Caco-2 (cell line): Measurements from ENCODE around the gene KCNC1. TPM values are rescaled to one million over a fixed set of nuclear protein-coding genes. Genes with fewer than 3 reads are reported as not detected.

ENCODE experiments used
- BruUV-seq: library from RNA; stranded (reverse); fragments of 400-500 nt; replicated peaks from 2 replicates; lab custom pipeline; 2021; lab: Mats Ljungman, UMichigan
- CTCF ChIA-PET: fragments of 300-600 bp; sonication (Branson Sonifier 250); formaldehyde crosslinking; loops from one replicate; lab custom pipeline; 2022; ENCODE audit warnings: antibody characterized with exemption; lab: Charles Lee
- POLR2A ChIA-PET: fragments of 300-600 bp; sonication (Branson Sonifier 250); formaldehyde crosslinking; loops from one replicate; lab custom pipeline; 2022; ENCODE audit warnings: antibody characterized with exemption; lab: Charles Lee
- DNase-seq, 2 experiments: peaks; one replicate each; pipeline versions ENCODE4 v3.0.0 to v3.0.0-alpha.2; 2020 to 2022
- H3K27me3 ChIP-seq: replicated peaks from 2 replicates; pipeline ENCODE4 v1.6.0; 2011; ENCODE audit warnings: low read length; ENCODE audit not compliant: control insufficient read depth, insufficient read depth
- H3K36me3 ChIP-seq: 2 replicates; pipeline ENCODE4 v1.5.1; 2011; ENCODE audit warnings: low read length; ENCODE audit not compliant: control insufficient read depth, insufficient read depth
- H3K4me1 ChIP-seq: fragments of 250-450 bp; sonication (Bioruptor Pico); 2 replicates; pipeline ENCODE4 v1.5.1; 2020; ENCODE audit warnings: mild to moderate bottlenecking
- H3K4me3 ChIP-seq: 2 replicates; pipeline ENCODE4 v1.5.1; 2011; ENCODE audit warnings: low read depth, mild to moderate bottlenecking, control low read depth, low read length
- H3K9me3 ChIP-seq: fragments of 250-450 bp; sonication (Bioruptor Pico); 2 replicates; pipeline ENCODE4 v1.5.1; 2020; ENCODE audit warnings: mild to moderate bottlenecking, moderate library complexity
- H3K27ac Mint-ChIP-seq: one replicate; pipeline ENCODE4 v1.8.0; 2022; ENCODE audit warnings: mixed read lengths; ENCODE audit not compliant: unreplicated experiment
- H3K27me3 Mint-ChIP-seq: one replicate; pipeline ENCODE4 v1.8.0; 2022; ENCODE audit warnings: mixed read lengths; ENCODE audit not compliant: insufficient read depth, unreplicated experiment
- H3K36me3 Mint-ChIP-seq: one replicate; pipeline ENCODE4 v1.8.0; 2022; ENCODE audit warnings: mild to moderate bottlenecking, mixed read lengths; ENCODE audit not compliant: insufficient read depth, unreplicated experiment
- H3K4me1 Mint-ChIP-seq: one replicate; pipeline ENCODE4 v1.8.0; 2022; ENCODE audit warnings: low read depth, mixed read lengths; ENCODE audit not compliant: unreplicated experiment
- H3K4me3 Mint-ChIP-seq: one replicate; pipeline ENCODE4 v1.8.0; 2022; ENCODE audit warnings: mild to moderate bottlenecking, moderate library complexity, mixed read lengths; ENCODE audit not compliant: unreplicated experiment
- H3K9me3 Mint-ChIP-seq: one replicate; pipeline ENCODE4 v1.8.0; 2022; ENCODE audit warnings: mixed read lengths; ENCODE audit not compliant: unreplicated experiment
- CTCF ChIP-seq, 2 experiments: fragments of 200-600 bp in 1 of 2; IDR thresholded peaks; 1 replicate in 1 of 2; 2 replicates in 1 of 2; pipeline versions ENCODE4 v1.5.1 to v1.8.0; 2011 to 2022; ENCODE audit warnings: antibody characterized with exemption in 1 of 2, control low read depth in 1 of 2, inconsistent platforms in 1 of 2, low read depth in 1 of 2, low read length in 1 of 2, mild to moderate bottlenecking in 1 of 2, moderate library complexity in 1 of 2; ENCODE audit not compliant: insufficient read depth in 1 of 2, severe bottlenecking in 1 of 2, unreplicated experiment in 1 of 2
- intact Hi-C: fragments of 100-400 bp; cut with micrococcal nuclease; formaldehyde crosslinking; loops from one replicate; pipeline ENCODE4 v1.10.0; 2022; ENCODE audit not compliant: unreplicated experiment
- total RNA-seq: library from RNA; stranded (reverse); gene quantifications from 2 replicates; pipeline ENCODE4 v1.2.3, GENCODE V29; 2022

KCNC1 gene
- total RNA-seq, 1 experiment from 2014 or later, result 0.07 TPM

DNA sequence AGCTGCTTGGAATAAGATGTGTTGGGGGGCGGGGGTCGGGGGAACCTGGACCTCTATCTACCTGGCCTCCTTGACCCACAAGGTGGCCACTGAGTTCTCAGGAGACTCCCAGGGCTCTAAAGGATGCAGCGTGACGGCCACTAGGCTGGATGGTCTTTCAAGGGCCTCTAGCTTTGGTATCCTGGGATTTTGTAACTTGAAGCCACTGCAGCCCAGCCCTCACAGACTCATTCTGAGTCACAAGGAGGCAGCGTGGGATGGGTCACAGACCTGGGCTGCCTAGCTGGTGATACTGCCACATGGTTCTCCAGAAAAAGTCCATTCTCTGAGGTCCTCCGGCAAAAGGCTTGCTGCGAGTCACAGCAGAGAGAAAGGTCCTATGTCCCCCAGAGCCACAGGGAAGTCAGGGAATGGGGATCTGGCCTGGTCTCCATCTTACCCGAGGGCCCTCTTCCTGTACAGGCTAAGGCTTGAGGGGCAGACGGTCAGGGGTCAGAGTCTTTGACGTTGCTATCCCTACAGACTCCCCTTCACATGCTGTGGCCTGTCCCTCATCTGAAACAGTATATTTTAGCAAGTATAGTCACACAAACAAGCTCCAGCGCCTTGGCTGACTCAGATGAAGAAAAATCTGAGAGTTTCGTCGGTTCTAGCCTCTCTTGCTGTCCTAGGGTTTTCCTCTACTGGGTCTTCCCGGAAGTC lies 52.4 kb downstream of the KCNC1 start:
- ChIA-PET POLR2A (no interaction called here), CTCF (interaction anchor here (0.6 kb wide), 1 partner anchor 54 kb away, joined by 4 read pairs; no protein-coding TSS in a partner anchor)
- H3K27me3 ChIP-seq, result no peaks in the 10 kb centered on the region
- H3K4me3 Mint-ChIP-seq, result no peak overlapping the region
- BruUV-seq, result no TSS peak
- H3K36me3 Mint-ChIP-seq, result no peaks in the 10 kb centered on the region
- H3K9me3 Mint-ChIP-seq, result no peaks in the 10 kb centered on the region
- H3K4me1 Mint-ChIP-seq, result no peaks in the 10 kb centered on the region
- H3K4me3 ChIP-seq, result no peak overlapping the region
- no peak overlapping the region for H3K27ac Mint-ChIP-seq
- no peaks in the 10 kb centered on the region for H3K4me1 ChIP-seq
- H3K27me3 Mint-ChIP-seq, result peaks cover 4% of the 10 kb centered on the region
- intact Hi-C loops, result no loop called here
- no peaks in the 10 kb centered on the region for H3K36me3 ChIP-seq
- DNase-seq, result no peak
- H3K9me3 ChIP-seq, result no peaks in the 10 kb centered on the region
- TF ChIP-seq CTCF (IDR thresholded peaks at IDR 0.05; ENCODE audit: insufficient read depth in 1 of 2, low read depth in 1 of 2, low read length in 1 of 2, severe bottlenecking in 1 of 2, unreplicated experiment in 1 of 2), result no peak

DNA sequence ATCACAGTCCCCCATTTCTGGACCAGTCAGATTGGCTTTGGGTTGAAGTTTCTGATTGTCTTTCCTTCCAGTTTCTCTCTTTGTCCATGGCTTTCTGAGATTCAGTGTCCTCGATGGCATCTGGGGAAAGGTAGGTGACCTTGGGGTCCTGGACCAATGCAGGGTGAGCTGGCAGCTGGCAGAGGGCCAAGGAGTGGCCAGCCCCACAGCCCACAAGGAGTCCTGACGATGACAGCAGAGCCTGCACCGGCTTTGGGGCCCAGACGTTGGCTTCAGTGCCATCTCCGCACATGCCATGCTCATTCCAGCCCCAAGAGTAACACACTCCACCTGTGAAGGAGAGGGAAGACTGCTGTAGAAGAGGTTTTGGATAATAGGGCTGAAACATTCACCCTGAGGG lies 53.5 kb downstream of the KCNC1 start:
- Mint-ChIP-seq H3K4me3 (no peak overlapping the region), H3K36me3 (no peaks in the 10 kb centered on the region), H3K27ac (no peak overlapping the region), H3K4me1 (no peaks in the 10 kb centered on the region), H3K27me3 (no peaks in the 10 kb centered on the region), H3K9me3 (no peaks in the 10 kb centered on the region)
- intact Hi-C loops, result no loop called here
- H3K9me3 ChIP-seq, result no peaks in the 10 kb centered on the region
- ChIA-PET POLR2A (no interaction called here), CTCF (no interaction called here)
- DNase-seq, result no peak
- no peak overlapping the region for H3K4me3 ChIP-seq
- H3K36me3 ChIP-seq, result no peaks in the 10 kb centered on the region
- no peaks in the 10 kb centered on the region for H3K27me3 ChIP-seq
- TF ChIP-seq CTCF (IDR thresholded peaks at IDR 0.05; ENCODE audit: insufficient read depth in 1 of 2, low read depth in 1 of 2, low read length in 1 of 2, severe bottlenecking in 1 of 2, unreplicated experiment in 1 of 2), result no peak
- H3K4me1 ChIP-seq, result no peaks in the 10 kb centered on the region
- no TSS peak for BruUV-seq

DNA sequence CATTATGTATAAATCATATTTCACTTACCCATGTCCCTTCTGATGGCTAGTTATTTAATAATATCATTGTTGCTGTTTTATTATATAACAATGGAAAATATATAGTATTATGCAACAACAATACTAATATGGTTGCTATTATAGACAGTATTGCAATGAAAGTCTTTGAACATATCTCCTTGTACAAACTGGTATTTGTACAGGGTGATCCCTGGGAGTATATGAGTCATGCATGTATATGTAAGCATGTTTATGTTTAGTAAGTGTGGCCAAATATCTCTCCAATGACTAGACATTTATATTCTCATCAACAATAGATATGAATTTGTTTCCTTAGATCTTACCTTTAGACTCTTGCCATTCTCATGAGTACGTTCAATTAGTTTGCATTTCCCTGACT lies 55.9 kb downstream of the KCNC1 start:
- Histone ChIP-seq H3K36me3 (no peaks in the 10 kb centered on the region), H3K27me3 (no peaks in the 10 kb centered on the region), H3K9me3 (no peaks in the 10 kb centered on the region), H3K4me3 (no peak overlapping the region), H3K4me1 (no peaks in the 10 kb centered on the region)
- DNase-seq, result no peak
- intact Hi-C loops, result no loop called here
- ChIA-PET CTCF (no interaction called here), POLR2A (no interaction called here)
- H3K4me3 Mint-ChIP-seq, result no peak overlapping the region
- H3K36me3 Mint-ChIP-seq, result no peaks in the 10 kb centered on the region
- no peaks in the 10 kb centered on the region for H3K27me3 Mint-ChIP-seq
- no peaks in the 10 kb centered on the region for H3K4me1 Mint-ChIP-seq
- no peaks in the 10 kb centered on the region for H3K9me3 Mint-ChIP-seq
- TF ChIP-seq CTCF (IDR thresholded peaks at IDR 0.05; ENCODE audit: insufficient read depth in 1 of 2, low read depth in 1 of 2, low read length in 1 of 2, severe bottlenecking in 1 of 2, unreplicated experiment in 1 of 2), result no peak
- no TSS peak for BruUV-seq
- no peak overlapping the region for H3K27ac Mint-ChIP-seq
